HepG2 (cell line): ENCODE measurements around the gene SGSM1. TPM values are rescaled to one million over a fixed set of nuclear protein-coding genes. Genes with fewer than 3 reads are reported as not detected.

Experiments used
- GPBP1L1 ChIP-seq: sonication (generic); formaldehyde crosslinking; IDR thresholded peaks from 2 replicates; pipeline ENCODE4 v1.5.0; 2020; ENCODE audit warnings: mild to moderate bottlenecking, missing genetic modification reagents
- KLF11 ChIP-seq: IDR thresholded peaks from 2 replicates; pipeline ENCODE4 v1.6.1; 2016; ENCODE audit warnings: missing compliant biosample characterization
- KLF6 ChIP-seq: IDR thresholded peaks from 2 replicates; pipeline ENCODE4 v1.8.0; 2016; ENCODE audit warnings: missing biosample characterization, missing genetic modification reagents
- RELA ChIP-seq: sonication (generic); formaldehyde crosslinking; IDR thresholded peaks from 2 replicates; pipeline ENCODE4 v1.4.0; 2020; ENCODE audit warnings: missing genetic modification reagents
- SNAPC2 ChIP-seq: sonication (generic); formaldehyde crosslinking; IDR thresholded peaks from 2 replicates; pipeline ENCODE4 v1.8.1; 2022; ENCODE audit warnings: mild to moderate bottlenecking, missing genetic modification reagents
- THYN1 ChIP-seq: sonication (generic); formaldehyde crosslinking; IDR thresholded peaks from 2 replicates; pipeline ENCODE4 v1.8.1; 2023; ENCODE audit warnings: low read depth, mild to moderate bottlenecking, moderate library complexity, missing genetic modification reagents, borderline replicate concordance
- ZBTB40 ChIP-seq, 2 experiments: fragments of 450-650 bp in 1 of 2; sonication (generic) in 1 of 2; formaldehyde crosslinking in 1 of 2; IDR thresholded peaks; 2 replicates each; pipeline versions ENCODE4 v1.6.1 to v1.8.0; 2016 to 2022; ENCODE audit warnings: antibody characterized with exemption in 1 of 2, mild to moderate bottlenecking in 1 of 2, missing genetic modification reagents in 1 of 2
- ZBTB44 ChIP-seq: sonication (generic); formaldehyde crosslinking; IDR thresholded peaks from 2 replicates; pipeline ENCODE4 v1.4.0; 2020; ENCODE audit warnings: missing genetic modification reagents
- ZNF615 ChIP-seq: sonication (generic); formaldehyde crosslinking; IDR thresholded peaks from 2 replicates; pipeline ENCODE4 v1.5.0; 2020; ENCODE audit warnings: mild to moderate bottlenecking, missing genetic modification reagents, borderline replicate concordance
- ZNF687 ChIP-seq: sonication (generic); formaldehyde crosslinking; IDR thresholded peaks from 2 replicates; pipeline ENCODE4 v1.5.1; 2020; ENCODE audit warnings: mild to moderate bottlenecking, missing genetic modification reagents, moderate library complexity
- ZNF816 ChIP-seq: sonication (generic); formaldehyde crosslinking; IDR thresholded peaks from 2 replicates; pipeline ENCODE4 v1.8.0; 2022; ENCODE audit warnings: missing genetic modification reagents, mild to moderate bottlenecking, borderline replicate concordance
- polyA plus RNA-seq, 8 experiments: library from polyadenylated mRNA; depleted of rRNA in 3 of 8; stranded (reverse) in 7 of 8; unstranded in 1 of 8; fragments of >200 nt; fragmentation: Illumina TruSeq in 4 of 8; extraction: Trizol in 4 of 8; gene quantifications; 2 replicates each; pipeline versions ENCODE4 v1.2.1 to v1.2.3, GENCODE V29; 2011 to 2016; ENCODE audit warnings: low read depth in 4 of 8, missing spikeins in 1 of 8, mixed read lengths in 1 of 8; ENCODE audit not compliant: insufficient read depth in 1 of 8
- total RNA-seq, 5 experiments: library from RNA; depleted of rRNA; stranded (reverse); fragments of >200 nt; fragmentation: Illumina TruSeq; extraction: Trizol; gene quantifications; 2 replicates each; pipeline ENCODE4 v1.2.3, GENCODE V29; 2016; ENCODE audit warnings: low read depth in 1 of 5

Gene SGSM1
- total and polyA plus RNA-seq, 2 of the 13 experiments (the other 11 are each of a cell fraction or from before 2014, with no cell fraction given) = 0.07 TPM; not detected in 1

- TF ChIP-seq ZBTB40 (IDR thresholded peaks at IDR 0.05) = no peak
- no peak for TF ChIP-seq ZBTB40 (CRISPR knock-in tag; IDR thresholded peaks at IDR 0.05)
- TF ChIP-seq ZNF687 = peak; percentile 91
- TF ChIP-seq SNAPC2 (CRISPR knock-in tag) = no peak
- no peak for TF ChIP-seq ZNF816 (CRISPR knock-in tag)
- no peak for TF ChIP-seq KLF6 (CRISPR knock-in tag)
- TF ChIP-seq THYN1 (CRISPR knock-in tag) = no peak
- no peak for TF ChIP-seq KLF11 (CRISPR knock-in tag)
- TF ChIP-seq ZNF615 = no peak
- TF ChIP-seq ZBTB44 (CRISPR knock-in tag) = no peak
- no peak for TF ChIP-seq RELA (CRISPR knock-in tag)
- no peak for TF ChIP-seq GPBP1L1 (CRISPR knock-in tag)
Measured at GRCh38 chr22:24951942-24952836, 146.2 kb downstream of the SGSM1 start, which contains the start of gene KIAA1671 (continued).
